Ovary (tissue), 9 donors: ENCODE measurements around the gene NPAS3. TPM values are rescaled to one million over a fixed set of nuclear protein-coding genes. Genes with fewer than 3 reads are reported as not detected.

Experiments used
- DNase-seq, 5 donors: peaks; one replicate each; pipeline ENCODE4 v3.0.0-alpha.2; 2019 to 2020
- H3K27ac ChIP-seq, 2 donors: fragments of 200-600 bp; one replicate each; pipeline versions ENCODE4 v1.5.1 to v1.8.0; 2019 to 2022
- H3K27me3 ChIP-seq: fragments of 200-600 bp; one replicate; pipeline ENCODE4 v1.8.0; 2022
- H3K36me3 ChIP-seq: fragments of 200-600 bp; sonication (generic); one replicate; pipeline ENCODE4 v1.5.1; 2019
- H3K4me1 ChIP-seq: one replicate; pipeline ENCODE4 v1.8.1; 2013; ENCODE audit warnings: mild to moderate bottlenecking, moderate library complexity; ENCODE audit not compliant: insufficient read depth
- H3K4me3 ChIP-seq: fragments of 200-600 bp; sonication (generic); one replicate; pipeline ENCODE4 v1.5.1; 2017
- H3K9me3 ChIP-seq, 2 donors: fragments of 200-600 bp in 1 of 2; sonication (generic) in 1 of 2; one replicate each; pipeline versions ENCODE4 v1.5.1 to v1.8.1; 2013 to 2019; ENCODE audit warnings: mild to moderate bottlenecking in 1 of 2, moderate library complexity in 1 of 2
- EP300 ChIP-seq: sonication (generic); formaldehyde crosslinking; IDR thresholded peaks from one replicate; pipeline ENCODE4 v1.6.1; 2017; ENCODE audit warnings: antibody characterized with exemption
- POLR2A ChIP-seq: fragments of 450-650 bp; IDR thresholded peaks from one replicate; pipeline ENCODE4 v1.6.1; 2017; ENCODE audit warnings: antibody characterized with exemption, mild to moderate bottlenecking, moderate library complexity
- WGBS, 3 donors: extraction: QIAGEN DNeasy Blood & Tissue Kit in 1 of 3; methylation state at CpG; one replicate each; pipeline versions ENCODE4 v1.1.5 to v1.1.7; 2013 to 2017; 5-methylcytosine and 5-hydroxymethylcytosine counted together
- intact Hi-C, 4 donors: fragments of 100-400 bp; cut with DNase I; formaldehyde crosslinking; loops; one replicate each; pipeline versions ENCODE4 v1.11.0 to v1.15.1; 2022 to 2023
- polyA plus RNA-seq, 2 donors: library from polyadenylated mRNA; stranded (reverse); fragments of 200-250 nt in 1 of 2; fragments of 350-450 nt in 1 of 2; fragmentation: Illumina TruSeq in 1 of 2; extraction: RNeasy Lipid Tissue Mini Kit (QIAGEN cat#74804) in 1 of 2; gene quantifications; one replicate each; pipeline ENCODE4 v1.2.3, GENCODE V29; 2013 to 2014
- total RNA-seq, 7 donors: library from RNA; depleted of rRNA in 2 of 7; stranded (reverse); fragments of >200 nt in 2 of 7; fragmentation: NEBNext Ultra II Directional in 3 of 7; extraction: Animal tissue kit (Norgen Biotek cat#: 25700) in 3 of 7; gene quantifications; one replicate each; pipeline versions ENCODE4 v1.1.0 to v1.2.4, GENCODE V29; 2016 to 2023
- TF ChIP-seq, protein P1 (sequence below), 3 donors: fragments of 450-650 bp in 2 of 3; fragments of 200-600 bp in 1 of 3; IDR thresholded peaks; one replicate each; pipeline versions ENCODE4 v1.5.1 to v1.8.0; 2016 to 2022; ENCODE audit warnings: antibody characterized with exemption in 3 of 3, mild to moderate bottlenecking in 1 of 3
- donor health status: DM: no; HTN: no; CAD: no; lungs with moderate emphysema.
- donor health status: DM: no; HTN: no; CAD: no.
- donor health status: Bipolar disorder and iron deficiency.
- donor health status: DM: yes; HTN: yes; CAD: no.
- donor health status: DM: no; HTN: no; CAD: no.
- donor health status: DM: yes; HTN: yes; CAD: no.

The NPAS3 gene
- total and polyA plus RNA-seq, 9 donors = 1.9 to 15.4 (median 11.4) TPM

DNA sequence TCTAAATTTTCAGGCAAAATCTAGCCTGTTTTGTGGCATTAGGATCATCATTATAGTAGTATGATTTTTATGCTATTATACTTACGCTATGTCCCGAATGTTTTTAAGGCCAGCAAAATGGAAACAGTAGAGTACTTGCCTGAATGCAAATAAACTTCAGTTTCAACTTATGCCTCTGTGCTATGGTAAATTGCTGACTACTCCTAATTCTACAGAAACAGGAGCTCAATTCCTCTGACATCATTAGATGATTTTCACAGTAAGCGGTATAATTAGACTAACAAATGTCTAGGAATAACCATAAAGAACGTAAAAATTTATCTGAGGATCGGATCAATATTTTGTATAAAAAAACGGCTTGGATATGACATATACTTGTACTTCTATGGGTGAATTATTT, 742.2 kb downstream of the NPAS3 start:
- intact Hi-C loops = no loop called here
- Histone ChIP-seq H3K4me3 (no peak overlapping the region), H3K27me3 (no peaks in the 10 kb centered on the region), H3K36me3 (no peaks in the 10 kb centered on the region), H3K9me3 (no peaks in the 10 kb centered on the region), H3K27ac (no peak overlapping the region), H3K4me1 (peaks cover 2% of the 10 kb centered on the region)
- no peak for TF ChIP-seq EP300
- TF ChIP-seq POLR2A = no peak
- TF ChIP-seq, protein P1, sequence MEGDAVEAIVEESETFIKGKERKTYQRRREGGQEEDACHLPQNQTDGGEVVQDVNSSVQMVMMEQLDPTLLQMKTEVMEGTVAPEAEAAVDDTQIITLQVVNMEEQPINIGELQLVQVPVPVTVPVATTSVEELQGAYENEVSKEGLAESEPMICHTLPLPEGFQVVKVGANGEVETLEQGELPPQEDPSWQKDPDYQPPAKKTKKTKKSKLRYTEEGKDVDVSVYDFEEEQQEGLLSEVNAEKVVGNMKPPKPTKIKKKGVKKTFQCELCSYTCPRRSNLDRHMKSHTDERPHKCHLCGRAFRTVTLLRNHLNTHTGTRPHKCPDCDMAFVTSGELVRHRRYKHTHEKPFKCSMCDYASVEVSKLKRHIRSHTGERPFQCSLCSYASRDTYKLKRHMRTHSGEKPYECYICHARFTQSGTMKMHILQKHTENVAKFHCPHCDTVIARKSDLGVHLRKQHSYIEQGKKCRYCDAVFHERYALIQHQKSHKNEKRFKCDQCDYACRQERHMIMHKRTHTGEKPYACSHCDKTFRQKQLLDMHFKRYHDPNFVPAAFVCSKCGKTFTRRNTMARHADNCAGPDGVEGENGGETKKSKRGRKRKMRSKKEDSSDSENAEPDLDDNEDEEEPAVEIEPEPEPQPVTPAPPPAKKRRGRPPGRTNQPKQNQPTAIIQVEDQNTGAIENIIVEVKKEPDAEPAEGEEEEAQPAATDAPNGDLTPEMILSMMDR (IDR thresholded peaks at IDR 0.05) = no peak
- no peak for DNase-seq
- WGBS, 3 donors = 96 to 97% (median 96%) methylated on average over 6 of the region's 6 CpGs

GRCh38 chr14:33682760-33683159, 744.1 kb downstream of the NPAS3 start:
- 6 to 11% (median 9%) methylated on average over 4 of the region's 4 CpGs for WGBS, 3 donors
- DNase-seq = peak; percentile 79 to 89 (median 82)
- Histone ChIP-seq H3K36me3 (no peaks in the 10 kb centered on the region), H3K27me3 (no peaks in the 10 kb centered on the region), H3K4me1 (peaks cover 2% of the 10 kb centered on the region), H3K9me3 (no peaks in the 10 kb centered on the region), H3K27ac (peak overlapping the region in 1 of 2 donors; percentile 26), H3K4me3 (no peak overlapping the region)
- intact Hi-C loops = no loop called here
- TF ChIP-seq, protein P1 (IDR thresholded peaks at IDR 0.05) = no peak
- no peak for TF ChIP-seq EP300
- TF ChIP-seq POLR2A = no peak

GRCh38 chr14:33685026-33685425, 746.3 kb downstream of the NPAS3 start:
- Histone ChIP-seq H3K27me3 (no peaks in the 10 kb centered on the region), H3K9me3 (no peaks in the 10 kb centered on the region), H3K27ac (no peak overlapping the region), H3K36me3 (no peaks in the 10 kb centered on the region), H3K4me3 (no peak overlapping the region), H3K4me1 (peaks cover 2% of the 10 kb centered on the region)
- 93 to 95% (median 93%) methylated on average over 9 of the region's 9 CpGs for WGBS, 3 donors
- intact Hi-C loops = no loop called here
- DNase-seq = no peak
- TF ChIP-seq POLR2A = no peak
- TF ChIP-seq, protein P1 (IDR thresholded peaks at IDR 0.05) = no peak
- TF ChIP-seq EP300 = no peak

DNA sequence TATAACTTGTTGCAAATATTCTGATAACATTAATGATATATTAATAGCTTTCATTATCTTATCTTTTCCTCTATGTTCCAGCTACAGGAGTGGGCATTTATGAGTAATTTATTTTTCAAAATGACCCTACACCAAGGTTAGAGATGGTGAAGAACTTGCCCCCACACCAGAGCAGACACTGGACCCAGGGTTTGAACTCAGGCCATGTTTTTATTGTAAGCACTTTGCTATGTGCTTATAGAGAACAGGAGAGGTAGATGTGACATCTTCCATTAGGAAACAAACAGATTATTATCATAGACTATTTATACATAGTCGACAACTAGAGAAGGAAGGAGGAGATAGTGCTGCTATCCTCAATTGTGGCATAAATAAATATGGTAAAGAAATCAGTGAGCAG, 747.0 kb downstream of the NPAS3 start:
- WGBS, 3 donors = 71 to 88% (median 83%) methylated on average over 1 of the region's 1 CpG
- TF ChIP-seq POLR2A = no peak
- TF ChIP-seq EP300 = no peak
- TF ChIP-seq, protein P1 (IDR thresholded peaks at IDR 0.05) = no peak
- DNase-seq = no peak
- Histone ChIP-seq H3K9me3 (no peaks in the 10 kb centered on the region), H3K4me1 (peaks cover 2% of the 10 kb centered on the region), H3K4me3 (no peak overlapping the region), H3K27ac (no peak overlapping the region), H3K27me3 (no peaks in the 10 kb centered on the region), H3K36me3 (no peaks in the 10 kb centered on the region)
- intact Hi-C loops = no loop called here
